ENCODE results near the gene OTOA.

- TF ChIP-seq CTCF (IDR thresholded peaks at IDR 0.05; ENCODE audit: low read length), result no peak
- TF ChIP-seq EZH2 (IDR thresholded peaks at IDR 0.05; ENCODE audit: borderline replicate concordance, low read length), result no peak
Measured at GRCh38 chr16:21622545-21622944, 41.2 kb upstream of the OTOA start.

All from OCI-LY1 (cell line).